GM21786 (cell line): Measurements from ENCODE around the gene SHISA7.

ENCODE experiments used
- ATAC-seq: cut with Tn5 transposase; IDR thresholded peaks from one replicate; pipeline ENCODE4 v1.9.1; 2021; ENCODE audit not compliant: unreplicated experiment

Gene SHISA7

DNA sequence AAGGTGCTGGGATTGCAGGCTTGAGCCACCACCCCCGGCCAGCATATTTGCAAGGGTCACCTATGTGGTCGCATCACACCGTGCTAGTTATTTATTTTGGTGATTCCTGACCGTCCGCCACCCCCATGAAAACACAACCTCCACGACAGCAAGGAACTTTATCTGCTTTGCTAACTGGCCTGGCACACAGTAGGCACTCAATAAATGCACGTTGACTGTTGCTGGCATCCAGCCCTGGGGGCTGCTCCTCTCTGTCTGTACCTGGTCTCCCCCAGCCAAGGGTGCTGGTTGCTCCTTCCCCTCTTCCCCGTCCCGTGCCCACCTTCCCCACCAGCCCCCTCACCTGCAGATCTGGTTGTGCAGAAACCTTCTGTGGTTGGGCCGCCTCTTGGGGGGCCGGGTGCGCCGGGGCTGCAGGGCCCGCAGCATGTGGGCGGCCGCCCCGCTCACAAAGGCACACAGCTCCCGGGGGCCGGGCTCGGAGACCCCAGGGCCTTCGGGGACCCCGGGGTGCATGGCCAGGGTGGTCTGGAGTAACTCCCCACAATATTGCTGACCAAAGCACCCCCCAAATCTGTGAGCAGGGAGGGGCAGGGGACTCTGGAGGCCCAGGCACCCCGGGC, 21.1 kb upstream of the SHISA7 start:
- ATAC-seq, result no peak

DNA sequence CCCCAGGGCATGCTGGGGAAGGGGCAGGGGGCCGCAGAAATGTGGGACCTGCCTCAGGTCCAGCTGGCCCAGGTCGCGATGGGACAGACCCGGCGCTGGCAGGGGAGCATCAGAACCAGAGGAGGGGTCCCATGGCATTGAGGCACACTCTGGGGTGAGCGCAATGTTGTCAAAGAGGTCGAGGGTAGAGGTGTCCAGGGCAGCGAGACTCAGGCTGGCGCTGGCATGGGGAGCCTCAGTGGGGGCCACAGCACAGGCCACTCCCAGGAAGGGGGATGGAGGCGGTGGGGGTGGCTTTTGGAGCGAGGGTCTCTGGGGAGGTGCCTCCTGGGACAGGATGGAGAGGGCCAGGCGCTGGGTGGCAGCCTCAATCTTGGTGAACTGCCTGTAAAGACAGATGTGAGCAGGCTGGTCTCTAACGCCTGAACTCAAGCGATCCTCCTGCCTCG, 20.5 kb upstream of the SHISA7 start:
- no peak for ATAC-seq

DNA sequence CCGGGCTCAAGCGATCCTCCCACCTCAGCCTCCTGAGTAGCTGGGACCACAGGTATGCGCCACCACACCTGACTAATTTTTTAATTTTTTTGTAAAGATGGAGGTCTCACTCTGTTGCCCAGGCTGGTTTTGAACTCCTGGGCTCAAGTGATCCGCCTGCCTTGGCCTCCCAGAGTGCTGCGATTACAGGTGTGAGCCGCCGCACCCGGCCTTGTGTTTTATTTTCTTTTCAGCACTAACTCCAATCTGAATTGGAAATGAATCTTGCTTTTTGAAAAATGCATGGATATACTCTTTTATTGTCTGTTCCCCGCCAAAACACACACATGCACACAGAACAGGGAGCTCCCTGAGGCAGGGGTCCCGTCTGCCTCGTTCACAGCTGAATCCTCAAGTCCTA, 19.6 kb upstream of the SHISA7 start:
- no peak for ATAC-seq

DNA sequence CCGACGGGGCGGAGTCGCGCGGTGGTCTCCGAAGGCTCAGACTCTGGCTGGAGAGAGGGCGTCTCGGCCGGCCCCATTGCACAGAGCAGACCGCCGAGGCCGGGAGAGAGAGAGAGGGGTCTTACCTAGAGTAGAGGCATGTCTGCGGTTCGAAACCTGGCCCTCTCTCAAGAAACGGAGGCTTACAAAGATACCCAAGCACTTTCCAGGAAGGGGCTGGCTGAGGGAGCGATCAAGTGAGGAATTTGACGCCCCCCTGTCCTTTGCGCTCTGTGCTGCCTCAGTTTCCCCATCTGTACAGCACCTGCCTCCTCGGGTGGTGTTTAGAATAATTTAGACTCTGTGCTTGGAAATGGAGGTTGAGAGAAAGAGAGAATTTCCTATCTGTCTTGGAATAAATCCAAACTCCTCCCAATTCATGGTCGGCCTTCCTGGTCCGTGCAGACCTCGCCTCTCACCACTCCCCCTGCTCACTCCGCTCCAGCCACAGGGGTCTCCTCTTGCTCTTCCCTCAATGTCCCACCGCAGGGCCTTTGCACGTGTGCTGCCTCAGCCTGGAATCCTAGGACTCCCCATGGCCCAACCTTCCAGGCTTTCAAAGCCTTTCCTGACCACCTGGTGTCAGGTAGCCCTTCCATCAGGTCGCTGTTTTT, 19.0 kb upstream of the SHISA7 start:
- ATAC-seq, result no peak

DNA sequence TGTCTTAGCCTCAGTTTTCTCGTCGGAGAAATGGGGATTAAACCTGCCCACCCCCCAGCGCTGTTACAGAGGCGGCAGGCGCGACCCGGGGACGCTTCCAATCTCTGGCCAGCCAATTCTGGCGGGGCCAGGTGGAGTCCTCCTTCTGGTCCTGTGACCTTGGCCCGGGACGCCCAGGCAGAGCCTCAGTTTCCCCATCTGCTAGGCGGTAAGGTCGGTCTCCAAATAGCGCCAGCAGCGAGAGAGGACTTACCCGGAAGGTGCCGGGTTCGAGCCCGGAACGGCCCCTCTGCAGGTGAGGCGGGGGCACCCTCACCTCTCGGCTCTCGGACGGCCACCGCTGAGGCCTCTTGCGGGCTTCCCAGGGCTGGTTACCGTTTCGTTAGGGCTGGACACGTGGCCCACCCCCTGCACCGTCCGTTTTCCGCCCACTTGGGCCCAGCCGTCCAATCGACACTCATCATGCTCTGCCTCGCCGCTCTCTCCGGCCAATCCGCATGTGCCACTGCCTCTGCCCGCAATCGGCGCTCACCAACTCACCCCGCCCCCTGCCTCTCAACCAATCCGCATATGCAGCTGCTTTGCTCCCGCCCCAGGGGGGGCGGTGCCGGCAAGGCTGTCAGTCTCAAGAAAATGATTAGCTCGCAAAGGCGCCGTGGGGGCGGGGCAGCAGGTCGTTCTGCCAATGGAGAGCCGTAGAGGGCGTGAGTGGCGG, 18.3 kb upstream of the SHISA7 start, which contains the start of gene ISOC2:
TSS of gene ISOC2 (minus strand) at position 384 of the 715 bp plus-strand sequence. CDS start 5,156 bp downstream, outside the sequence.
- peak; percentile 93 for ATAC-seq

DNA sequence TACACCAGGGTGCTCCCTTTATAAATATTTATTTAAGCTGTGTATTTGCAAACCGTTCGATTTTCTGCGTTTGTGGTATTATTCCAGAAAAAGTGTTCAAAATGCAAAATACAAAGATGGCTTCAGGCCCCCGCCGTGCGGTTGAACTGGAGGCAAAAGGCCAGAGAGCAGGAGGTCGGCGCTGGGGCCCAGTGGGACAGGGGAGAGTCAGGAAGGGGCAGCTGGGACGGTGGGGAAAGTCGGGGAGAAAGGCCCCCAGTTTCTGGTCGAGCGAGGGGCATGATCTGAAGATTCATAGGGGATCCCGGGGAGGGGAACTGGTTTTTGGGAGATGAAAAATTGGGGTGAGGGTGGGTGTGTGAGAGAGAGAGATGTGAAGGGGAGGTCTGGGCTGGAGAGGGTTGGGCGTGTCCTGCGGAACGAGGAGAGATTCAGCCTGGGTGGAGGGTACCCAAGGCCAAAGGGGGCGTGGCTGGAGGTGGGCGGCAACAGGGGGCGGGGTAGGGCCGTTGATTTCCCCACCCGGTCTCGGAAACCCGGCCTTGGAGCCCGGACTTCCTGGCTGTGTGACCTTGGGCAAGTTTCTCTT, 17.7 kb upstream of the SHISA7 start:
- ATAC-seq, result no peak

DNA sequence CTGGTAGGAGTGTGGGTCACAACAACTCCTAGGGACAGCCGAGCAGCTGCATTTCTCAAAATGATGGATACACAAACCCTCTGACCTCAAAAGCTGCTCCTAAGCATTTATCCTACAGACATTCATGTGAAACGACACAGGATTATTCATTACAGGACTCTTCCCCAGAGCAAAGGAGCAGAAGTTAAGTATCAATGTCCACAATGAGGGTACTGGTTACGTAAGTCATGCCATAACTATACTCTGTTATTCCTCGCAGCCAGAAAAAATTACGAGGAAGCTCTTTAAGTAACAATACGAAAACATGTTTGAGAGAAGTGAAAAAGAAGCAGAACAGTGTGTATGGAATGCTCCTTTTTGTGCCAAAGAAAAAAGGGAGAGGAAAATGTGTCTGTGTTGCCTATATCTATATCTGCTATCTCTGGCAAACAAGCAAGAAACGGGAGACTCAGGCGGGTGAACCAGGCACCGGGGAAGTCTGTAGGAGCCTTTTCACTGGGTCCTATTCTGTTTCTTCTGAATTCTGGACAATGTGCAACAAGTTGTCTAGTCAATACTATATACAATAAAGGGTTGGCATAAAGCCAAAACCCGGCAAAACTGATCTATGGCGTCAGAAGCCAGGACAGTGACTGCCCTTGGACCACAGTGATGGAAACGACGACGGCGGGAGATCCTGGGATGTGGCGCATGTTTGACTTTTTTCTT, 17.0 kb upstream of the SHISA7 start:
- no peak for ATAC-seq

DNA sequence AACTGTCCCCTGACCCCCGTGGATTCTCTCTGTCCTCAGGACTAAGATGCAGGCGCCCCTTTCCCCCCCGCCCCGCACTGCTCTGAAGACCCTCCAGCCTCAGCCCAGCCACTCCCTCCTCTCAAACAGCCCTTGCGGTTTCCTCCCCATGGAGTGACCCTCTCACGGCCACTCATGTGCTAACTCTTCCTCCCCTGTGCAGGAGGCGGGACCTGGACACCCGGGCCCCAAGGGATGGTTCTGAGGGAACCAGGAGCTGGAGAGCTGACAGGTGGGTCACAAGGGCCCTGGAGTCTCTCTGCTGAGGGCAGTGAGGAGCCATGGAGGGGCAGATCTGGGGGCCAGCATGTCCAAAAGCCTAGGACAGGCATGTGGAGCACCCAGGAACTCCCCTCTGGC, 16.4 kb upstream of the SHISA7 start:
- no peak for ATAC-seq

DNA sequence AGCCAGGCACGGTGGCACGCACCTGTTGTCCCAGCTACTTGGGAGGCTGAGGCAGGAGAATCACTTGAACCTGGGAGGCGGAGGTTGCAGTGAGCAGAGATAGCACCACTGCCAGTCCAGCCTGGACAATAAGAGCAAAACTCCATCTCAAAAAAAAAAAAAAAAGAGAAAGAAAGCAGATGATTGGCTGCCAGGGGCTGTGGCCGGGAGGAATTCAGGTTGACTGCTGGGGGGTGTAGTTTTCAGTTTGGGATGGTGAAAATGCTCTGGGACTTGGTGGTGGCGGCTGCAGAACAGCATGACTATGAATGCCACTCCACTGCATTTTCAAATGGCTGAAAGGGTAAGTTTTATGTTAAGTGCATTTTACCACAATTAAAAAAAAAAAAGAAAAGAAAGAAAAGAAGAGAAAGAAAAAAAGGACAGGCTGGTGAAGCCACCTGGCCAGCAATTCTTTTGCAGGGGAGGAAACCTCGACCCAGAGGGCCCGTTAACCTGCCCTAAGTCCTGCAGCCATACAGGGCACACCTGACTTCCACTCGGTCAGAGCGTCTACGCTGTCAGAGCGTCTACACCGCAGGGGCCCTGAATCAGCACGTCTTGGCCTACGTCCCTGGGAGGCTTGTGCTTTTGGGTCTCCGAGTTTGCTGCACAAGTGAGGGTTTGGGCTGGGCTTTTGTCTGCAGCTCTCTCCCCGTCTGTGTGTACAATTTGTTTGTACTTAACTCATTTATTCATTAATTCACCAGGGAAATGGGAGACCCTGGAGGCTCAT, 14.8 kb upstream of the SHISA7 start:
- ATAC-seq, result no peak

DNA sequence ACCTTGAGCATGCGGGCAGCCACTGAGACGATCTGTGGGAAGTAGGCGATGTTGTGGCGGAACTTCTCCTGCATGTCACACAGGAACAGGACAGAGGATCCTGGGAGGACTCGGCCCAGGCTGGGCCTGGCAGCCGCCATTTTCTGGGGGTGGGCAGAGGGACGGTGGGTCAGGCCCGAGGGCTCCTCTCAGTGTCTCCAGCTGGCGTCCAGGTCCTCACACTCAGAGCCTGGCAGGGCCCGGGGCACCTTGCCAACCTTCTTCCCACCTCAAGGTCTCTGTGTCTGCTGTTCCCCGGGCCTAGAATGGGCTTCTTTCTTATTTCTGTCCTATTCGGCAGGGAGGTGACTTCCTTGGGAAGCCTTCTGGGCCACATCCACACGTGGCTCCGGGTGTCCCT, 13.2 kb upstream of the SHISA7 start:
- ATAC-seq, result no peak

DNA sequence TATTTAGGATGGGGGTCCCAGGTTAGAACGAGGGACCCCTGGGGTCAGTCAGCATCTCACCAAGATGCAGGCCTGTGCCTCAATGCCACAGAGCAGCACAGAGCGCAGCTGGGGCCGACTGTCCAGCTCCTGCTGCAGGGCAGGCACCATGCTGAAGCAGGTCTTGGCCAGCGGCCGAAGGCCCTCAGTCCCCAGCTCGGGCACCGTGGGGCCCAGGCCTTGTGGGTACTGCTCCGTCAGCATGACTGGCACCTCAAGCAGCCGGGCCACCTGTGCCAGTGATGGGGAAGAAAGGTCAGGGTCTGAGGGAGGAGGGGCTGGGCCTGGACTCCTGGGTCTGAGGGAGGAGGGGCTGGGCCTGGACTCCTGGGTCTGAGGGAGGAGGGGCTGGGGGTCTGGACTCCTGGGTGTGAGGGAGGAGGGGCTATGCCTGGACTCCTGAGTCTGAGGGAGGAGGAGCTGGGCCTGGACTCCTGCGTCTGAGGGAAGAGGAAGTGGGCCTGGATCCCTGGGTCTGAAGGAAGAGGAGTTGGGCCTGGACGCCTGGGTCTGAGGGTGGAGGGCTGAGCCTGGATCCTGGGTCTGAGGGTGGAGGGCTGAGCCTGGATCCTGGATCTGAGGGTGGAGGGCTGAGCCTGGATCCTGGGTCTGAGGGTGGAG, 12.6 kb upstream of the SHISA7 start:
- ATAC-seq, result no peak

DNA sequence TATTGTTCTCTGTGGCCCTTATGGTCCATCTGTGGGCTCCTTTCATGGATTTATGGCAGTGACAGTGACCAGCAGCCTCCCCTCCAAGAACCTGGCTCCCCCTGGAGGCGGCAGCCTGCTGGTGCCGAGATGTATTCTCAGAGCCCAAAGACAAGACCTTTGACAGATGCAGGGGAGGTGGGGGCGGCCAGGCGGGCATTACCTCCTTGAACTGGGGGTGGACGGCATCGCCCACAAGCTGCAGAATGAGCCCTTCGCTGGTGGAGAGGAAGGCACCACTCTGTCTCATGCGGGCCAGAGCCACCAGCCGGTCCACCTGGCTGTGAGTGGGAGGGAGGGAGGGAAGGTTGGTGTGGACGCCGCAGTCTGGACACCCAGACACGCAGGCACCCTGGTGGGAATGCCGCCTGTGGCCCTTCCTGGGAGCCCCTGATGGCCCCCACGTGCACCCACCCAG, 11.7 kb upstream of the SHISA7 start:
- no peak for ATAC-seq

DNA sequence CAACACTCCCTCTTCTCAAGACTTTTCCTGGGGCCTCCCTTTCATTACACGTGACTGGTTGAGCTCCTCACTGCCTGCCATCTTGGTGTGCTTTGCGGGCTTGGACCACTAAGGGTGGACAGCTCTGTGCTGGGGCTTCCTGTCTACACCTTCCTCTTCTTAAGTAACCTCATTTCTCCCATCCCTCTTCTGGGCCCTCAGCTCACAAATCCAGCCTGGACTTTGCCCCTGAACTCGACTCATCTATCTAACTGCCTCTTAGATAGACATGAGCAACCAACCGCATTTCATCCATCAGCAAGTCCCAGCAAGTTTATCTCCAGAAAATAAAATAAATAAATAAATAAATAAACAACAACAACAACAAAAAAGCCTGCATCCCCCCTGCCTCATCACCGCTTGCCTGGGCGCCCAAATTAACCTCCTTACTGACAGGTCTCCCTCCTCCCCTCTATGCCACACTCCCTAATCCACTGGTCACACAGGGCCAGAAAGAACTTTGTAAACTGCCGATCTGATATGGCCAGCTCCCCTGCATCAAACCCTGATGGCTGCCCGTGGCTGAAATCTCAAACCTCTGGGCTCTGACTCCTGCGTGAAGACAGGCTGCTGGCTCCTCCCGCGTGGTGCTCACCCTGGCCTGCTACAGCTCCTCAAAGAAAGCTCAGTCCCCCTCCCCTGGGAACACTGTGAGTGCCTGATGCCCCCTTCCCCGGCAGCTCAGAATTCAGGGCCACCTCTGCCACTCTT, 10.6 kb upstream of the SHISA7 start:
- no peak for ATAC-seq

DNA sequence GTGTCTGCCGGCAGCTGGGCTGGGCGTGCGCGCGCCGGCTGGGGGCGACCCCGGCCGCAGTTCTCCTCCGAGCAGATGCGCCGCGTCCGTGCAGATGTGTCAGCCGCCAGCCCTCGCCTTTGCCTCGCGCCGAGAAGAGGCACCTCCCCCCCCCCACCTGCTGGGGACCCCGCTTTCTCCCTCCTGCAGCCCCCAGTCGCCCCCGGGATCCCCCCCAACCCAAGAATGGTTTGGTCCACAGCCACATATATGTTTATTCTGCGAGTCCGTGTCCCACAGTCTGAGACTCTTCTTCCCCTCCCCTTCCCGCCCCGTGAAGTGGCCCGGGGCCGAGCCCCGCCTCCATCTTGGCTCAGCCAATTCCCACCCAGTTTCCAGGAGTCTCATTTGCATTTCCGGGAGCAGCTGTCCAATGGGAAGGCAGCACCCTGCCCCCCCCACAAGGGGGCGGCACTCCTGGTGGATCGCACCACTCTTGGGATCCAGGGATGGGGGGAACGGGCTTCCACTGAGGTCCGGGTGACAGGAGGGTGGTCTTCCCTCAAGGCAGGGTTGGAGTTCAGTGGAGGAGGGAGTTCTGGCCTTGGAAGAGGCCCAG, 9.7 kb upstream of the SHISA7 start:
- no peak for ATAC-seq

DNA sequence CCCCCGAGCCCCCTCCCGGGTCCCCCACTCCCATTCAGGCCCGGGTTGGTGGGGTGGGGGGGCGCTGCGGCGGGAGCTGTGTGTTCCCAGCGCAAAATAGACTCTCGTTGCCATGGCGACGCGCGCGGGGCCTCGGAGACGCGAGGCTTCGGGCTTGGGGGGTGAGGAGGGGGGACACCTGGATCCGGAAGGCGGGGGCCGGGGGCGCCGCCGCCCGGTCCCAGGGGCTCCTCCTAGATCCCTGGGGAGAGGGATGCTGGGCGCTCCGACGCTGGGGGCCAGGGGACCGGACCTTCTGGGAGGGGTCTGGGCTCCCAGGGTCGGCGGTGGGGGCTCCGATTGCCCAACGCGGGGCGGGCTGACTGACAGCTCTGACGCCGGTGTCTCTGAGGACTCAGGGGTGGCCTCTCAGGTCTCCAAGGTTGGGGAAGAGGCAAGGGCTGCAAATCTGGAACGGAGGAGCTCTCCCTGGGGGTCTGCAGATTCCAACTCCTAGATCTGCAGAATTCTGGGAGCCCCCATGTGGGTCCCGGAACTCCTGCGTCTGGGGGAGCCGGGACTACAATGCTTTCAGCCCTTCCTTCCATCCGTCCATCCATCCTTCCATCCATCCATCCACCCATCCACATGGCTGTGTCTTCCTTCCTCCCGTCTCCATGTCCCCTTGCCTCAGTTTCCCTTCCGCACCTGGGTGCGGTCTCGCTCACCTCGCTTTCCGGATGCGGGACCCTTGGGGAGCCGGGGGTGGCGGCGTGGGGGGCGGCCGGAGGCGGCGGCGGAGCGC, 9.1 kb upstream of the SHISA7 start:
- no peak for ATAC-seq

DNA sequence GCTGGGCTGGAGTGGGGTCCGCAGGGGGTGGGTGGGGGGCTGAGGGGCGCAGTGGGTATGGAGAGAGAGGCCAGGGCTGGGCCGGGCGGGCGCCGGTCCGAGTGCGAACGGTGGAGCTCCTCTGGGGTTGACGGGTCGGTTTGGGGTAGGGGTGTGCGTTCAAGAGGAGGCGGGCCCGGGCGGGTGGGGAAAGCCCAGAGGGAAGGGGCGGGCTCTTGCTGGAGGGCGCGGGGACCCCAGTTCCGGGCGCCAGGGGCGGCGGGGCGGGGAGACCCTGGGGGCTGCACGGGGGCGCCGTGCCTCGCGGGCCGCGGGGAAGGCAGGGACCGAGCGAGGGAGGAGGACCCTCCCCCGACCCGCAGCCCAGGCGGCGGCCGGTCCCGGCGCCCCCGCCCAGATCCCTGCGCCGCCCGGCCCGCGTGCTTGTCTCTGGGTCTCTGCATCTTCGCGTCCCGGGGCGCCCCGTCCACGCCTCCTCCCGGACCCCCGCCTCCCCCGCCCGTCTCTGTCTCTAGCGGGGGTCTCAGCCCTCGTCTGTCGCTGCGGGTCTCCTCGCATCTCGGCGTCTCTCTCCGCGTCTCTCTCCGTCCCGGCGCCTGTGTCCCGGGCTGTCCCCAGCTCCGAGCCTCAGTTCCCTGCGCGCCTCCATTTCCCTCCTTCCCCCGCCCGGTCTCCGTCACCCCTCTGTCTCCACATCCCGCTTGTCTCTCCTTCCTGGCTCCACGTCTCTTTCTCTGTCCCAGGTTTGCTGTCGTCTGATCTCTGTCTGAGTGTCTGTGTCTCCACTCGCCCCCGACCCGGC, 8.3 kb upstream of the SHISA7 start:
- no peak for ATAC-seq

DNA sequence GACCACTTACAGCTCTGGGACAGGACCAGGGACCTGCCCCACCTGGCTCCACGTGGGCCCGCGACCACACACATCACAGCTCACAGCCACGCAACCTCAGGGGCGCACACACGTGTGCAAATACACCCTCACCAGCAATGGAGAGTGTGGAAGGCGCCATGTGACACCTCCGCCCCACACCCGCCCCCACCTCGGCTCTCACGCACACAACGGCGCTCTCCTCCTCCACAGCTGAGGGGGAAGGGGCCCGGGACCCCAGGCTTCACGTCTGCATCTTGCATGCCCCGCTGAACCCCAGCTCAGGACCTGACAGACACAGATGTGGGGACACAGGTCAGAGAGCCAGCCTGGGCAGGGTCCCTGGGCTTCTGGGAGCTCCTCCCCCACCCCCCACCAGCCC, 6.4 kb upstream of the SHISA7 start:
- ATAC-seq, result no peak
